ENCODE results near the gene GARIN5B.
"Not testable (repeated sequence)": the region's sequence is repeated elsewhere in the genome, so short reads cannot be mapped to it uniquely, and the experiment has no call there.

Gene GARIN5B

DNA sequence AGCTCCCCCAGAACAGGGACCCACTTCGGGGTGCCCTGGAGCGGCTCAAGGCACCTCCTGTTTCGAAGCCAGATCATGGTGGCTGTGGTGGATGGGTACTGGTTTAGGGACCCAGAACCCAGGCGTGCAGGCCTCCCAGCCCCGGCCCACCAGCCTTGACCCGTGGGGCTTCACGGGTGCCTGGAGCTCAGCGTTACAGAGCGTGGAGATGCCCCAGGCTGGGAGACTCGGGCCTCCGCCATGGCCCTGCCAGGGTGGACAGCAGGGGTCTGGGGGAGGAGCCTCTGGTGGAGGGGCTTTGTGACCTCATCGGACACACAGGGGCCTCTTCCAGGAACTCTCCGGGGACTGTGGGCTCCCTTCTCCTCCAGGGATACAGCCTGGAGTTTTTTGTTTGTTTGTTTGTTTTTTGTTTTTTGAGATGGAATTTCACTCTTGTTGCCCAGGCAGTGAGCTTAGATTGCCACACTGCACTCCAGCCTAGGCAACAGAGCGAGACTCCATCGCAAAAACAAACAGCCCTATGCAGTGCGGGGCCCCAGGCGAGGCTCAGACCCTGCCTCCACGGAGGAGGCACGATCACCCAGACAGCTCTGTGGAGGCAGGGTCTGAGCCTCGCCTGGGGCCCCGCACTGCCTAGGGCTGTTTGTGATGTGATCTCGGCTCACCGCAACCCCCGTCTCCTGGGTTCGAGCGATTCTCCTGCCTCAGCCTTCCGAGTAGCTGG is at the start of gene GARIN5B:
TSS of gene GARIN5B (minus strand) at position 271 of the 727 bp plus-strand sequence. CDS start at position 77, 194 bp downstream.
- no peak for DNase-seq

DNA sequence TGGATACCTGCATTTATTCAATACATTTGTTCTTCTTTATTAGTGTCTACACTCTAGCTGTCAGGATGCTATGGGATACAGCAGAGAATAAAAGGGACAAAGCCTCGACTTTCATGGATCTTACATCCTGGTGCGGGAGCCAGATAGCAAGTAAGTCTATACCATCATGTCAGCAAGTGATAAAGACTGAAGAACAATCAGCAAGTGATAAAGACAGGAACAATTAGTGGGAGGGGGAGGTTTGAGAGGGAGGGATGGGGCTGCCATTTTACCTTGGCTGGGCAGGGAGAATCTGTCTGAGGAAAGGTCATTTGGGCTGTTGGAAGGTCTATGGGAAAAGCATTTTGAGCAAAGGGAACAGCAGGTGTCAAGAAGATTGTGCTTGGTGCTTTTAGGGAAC is 47.1 kb upstream of the GARIN5B start:
- no peak for DNase-seq

DNA sequence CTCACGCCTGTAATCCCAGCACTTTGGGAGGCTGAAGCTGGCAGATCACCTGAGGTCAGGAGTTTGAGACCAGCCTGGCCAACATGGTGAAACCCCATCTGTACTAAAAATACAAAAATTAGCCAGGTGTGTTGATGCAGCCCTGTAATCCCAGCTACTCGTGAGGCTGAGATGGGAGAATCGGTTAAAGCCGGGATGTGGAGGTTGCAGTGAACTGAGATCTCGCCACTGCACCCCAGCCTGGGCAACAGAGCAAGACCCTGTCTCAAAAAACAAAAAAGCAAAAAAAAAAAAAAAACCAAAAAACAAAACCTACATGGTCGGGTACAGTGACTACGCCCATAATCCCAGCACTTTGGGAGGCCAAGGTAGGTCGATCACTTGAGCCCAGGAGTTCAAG is 46.1 kb upstream of the GARIN5B start:
- DNase-seq: not testable (repeated sequence)

GRCh38 chr19:55408533-55408872 is 45.4 kb upstream of the GARIN5B start:
- no peak for DNase-seq

- peak; percentile 97 for DNase-seq
Measured at GRCh38 chr19:55407800-55408532, 44.9 kb upstream of the GARIN5B start.

DNA sequence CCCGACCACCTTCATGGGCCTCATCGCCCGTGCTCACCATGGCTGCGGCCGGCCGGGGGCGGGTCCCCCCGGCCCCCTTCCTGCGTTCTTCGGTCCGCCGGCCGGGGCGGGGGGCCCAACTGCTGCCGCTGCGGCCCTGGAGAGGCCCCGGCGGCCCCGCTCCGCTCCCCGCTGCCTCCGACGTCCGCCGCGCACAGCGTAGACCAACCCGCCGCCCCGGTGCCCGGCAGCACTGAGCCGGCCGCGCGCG is 44.4 kb upstream of the GARIN5B start, which contains the start of gene UBE2S:
TSS of gene UBE2S (minus strand) at position 239 of the 250 bp plus-strand sequence. CDS start at position 40, 199 bp downstream.
- not testable (repeated sequence) for DNase-seq

- peak; percentile 32 for DNase-seq
Measured at GRCh38 chr19:55406826-55407549, 43.9 kb upstream of the GARIN5B start.

DNA sequence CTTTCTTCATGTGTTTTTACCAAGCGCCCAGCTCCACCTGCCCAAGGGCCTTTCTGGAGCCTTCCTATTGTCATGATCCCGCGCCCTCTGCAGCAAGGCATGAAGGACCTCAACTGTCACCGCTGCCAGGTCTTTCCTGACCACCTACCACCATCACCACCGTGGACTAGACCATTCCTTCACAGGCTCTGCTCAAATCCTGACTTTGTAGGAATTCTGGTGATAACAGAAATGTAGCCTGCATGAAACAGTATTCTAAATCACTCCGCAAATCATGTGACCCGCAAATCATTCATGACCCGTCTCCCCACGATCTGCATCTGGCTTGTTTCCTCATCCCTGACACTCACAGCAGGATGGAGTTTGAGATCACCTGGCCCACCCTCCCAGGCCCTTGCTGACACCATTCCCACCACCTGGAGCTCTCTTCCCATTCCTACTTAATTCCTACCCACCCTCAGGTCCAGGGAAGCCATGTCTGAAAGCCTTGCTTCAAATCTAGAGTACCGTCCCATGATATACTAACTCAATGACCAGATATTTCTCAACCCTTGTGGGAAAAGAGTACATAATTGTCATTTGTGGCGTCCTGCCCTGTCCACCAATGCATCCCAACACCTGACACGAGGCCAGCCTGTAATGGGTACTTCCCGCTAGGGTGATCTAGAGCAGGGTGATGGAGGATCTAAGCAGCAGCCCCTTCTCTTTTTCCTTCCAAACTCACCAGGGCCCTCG is 43.2 kb upstream of the GARIN5B start:
- DNase-seq: no peak

DNA sequence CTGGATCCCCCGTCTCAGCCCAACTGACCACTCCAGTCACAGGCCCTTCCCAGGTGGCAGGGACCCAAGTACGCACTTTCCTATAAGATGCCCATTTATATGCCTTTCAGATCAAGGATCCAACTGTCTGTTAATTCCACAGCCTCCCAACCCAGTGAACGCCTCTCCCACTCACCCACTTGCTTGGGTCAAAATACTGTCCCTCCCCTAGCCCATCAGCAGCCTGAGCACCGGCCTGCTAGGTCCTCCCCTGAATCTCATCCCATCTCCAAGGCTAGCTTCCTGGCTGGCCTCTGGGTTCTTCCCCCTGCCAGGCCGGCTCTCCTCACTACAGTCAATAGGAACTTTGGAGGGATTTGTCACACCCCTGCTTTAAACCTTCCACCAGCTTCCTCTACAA is 42.6 kb upstream of the GARIN5B start:
- no peak for DNase-seq

GRCh38 chr19:55402509-55402908 is 39.4 kb upstream of the GARIN5B start:
- DNase-seq: no peak

DNA sequence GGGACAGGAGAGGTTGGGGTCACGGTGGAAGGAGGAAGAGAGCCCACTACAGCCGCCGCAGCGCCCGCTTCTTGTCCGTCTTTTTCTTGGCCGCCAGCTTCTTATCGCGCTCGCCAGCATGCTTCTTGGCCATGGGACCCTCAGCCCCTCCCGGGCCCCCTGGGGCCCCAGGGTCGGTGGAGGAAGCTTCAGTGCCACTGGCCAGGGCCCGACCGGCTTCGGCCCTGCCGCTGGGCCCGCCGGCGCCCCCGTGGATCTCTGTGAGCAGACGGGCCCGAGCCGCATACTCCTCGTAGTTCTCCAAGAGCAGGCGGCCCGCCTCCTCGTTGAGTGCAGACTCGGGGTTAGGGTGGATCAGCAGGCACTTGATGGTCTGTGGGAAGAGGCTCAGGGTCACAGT is 38.3 kb upstream of the GARIN5B start:
- DNase-seq: not testable (repeated sequence)

DNA sequence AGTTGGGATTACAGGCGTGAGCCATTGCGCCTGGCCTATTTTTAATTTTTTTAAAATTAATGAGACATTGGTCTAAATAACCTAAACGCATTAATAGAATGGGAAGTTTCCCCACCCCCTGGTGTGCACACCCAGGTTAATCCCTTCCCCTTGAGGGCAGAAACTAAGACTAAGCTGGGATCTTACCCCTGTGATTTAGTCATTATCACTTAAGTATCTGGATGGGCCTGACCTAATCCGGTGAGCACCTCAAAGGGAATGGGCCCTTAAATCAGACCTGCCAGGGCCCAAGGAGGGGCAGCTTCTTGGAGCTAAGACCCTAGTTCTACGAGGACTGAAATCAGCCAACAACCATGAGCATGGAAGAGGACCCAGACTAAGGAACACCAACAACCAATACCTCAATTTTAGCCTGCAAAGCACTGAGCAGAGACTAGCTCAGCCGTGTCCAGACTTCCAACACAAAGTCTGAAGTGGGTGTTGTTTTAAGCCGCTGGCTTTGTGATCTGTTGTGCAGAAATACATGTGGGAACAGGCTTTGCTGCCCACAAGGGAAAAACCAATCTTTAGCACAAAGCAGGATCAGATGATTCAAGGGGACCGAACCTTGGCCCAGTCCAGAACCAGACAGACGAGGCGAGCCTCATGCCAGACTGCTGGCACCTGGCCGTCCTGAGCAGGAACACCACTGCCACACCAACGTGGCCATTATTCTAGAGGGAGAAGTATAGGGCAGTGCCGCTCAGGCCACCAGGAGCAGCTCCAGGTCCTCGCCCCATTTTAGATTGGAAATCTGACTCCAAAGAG is 37.4 kb upstream of the GARIN5B start:
- DNase-seq: no peak

DNA sequence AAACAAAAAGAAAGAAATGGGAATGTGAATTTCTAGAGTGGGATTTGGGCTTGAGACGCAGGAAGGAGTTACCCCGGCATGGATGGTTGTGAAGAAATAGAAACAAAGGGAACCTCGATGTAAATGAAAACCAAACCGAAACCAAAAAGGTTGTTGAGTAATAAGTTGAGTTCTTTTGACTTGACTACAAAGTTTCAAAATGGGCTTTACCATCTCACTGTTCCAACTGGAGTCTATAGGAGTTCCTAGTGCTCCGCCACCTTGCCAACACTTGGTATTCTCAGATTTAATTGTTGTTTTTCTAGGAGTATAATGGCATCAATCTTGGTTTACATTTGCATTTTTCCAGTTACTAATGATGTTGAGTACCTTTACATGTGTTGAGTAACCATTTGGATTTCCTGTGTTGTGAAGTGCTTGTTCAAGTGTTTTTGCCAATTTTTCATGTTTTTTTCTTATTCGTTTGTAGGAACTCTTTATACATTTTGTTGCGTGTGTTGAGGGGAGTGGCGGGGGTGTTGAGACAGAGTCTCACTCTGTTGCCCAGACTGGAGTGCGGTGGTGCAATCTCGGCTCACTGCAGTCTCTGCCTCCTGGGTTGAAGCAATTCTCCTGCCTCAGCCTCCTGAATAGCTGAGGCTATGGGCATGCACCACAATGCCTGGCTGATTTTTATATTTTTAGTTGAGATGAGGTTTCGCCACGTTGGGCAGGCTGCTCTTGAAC is 35.3 kb upstream of the GARIN5B start:
- DNase-seq: no peak

GRCh38 chr19:55392820-55393761 is 30.0 kb upstream of the GARIN5B start:
- DNase-seq: no peak

DNA sequence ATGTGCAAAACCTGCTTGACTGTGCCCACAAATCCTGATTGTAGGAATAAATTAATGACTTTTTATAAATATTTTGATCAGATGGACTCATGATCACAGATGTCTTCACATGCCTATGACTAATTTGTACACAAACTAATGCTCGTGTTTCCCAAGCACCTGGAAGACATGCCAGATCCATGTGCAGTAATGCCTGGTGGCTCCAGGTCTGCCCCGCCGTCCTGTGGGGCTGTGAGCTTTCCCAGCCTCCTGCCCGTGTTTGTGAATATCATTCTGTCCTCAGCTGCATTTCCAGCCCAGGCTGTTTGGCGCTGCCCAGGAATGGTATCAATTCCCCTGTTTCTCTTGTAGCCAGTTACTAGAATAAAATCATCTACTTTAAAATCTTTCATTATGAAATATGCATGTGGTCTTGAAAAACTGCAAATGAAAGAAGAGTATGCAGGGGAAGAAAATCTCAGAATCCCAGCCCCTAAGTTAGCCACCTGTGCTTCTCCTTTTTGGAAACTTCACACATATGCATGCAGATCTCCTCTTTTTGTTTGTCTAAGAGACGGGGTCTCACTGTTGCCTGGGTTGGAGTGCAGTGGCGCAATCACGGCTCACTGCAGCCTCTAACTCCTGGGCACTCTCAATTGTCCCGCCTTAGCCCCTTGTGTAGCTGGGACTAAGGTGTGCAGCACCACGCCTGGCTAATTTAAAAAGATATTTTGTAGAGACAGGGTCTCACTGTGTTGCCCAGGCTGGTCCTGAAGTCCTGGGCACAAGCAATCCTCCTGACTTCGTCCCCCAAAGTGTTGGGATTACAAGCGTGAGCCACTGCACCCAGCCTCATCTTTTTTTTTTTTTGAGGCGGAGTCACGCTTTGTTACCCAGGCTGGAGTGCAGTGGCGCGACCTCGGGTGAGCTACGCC is 28.9 kb upstream of the GARIN5B start:
- no peak for DNase-seq

DNA sequence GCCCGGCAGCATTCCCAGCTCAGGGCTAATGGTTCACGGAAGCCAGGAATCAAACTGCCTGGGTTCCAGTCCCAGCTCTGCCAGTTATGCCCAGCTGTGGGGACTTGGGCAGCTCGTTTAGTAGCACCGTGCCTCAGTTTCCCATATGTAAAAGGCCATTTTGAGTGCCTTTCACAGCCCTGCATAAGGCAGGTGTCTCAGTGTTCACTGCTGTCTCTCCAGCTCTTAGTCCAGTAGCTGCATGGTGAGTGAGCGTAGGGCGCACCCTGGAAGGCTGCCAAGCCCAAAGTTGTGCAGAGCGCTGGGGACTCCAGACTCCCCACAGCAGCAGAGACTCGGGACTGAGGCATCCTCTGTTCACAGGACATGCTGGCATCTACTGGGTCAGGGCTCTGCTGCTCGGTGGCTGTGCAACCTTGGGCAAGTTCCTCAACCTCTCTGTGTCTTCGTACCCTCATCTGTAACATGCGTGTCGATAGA is 28.2 kb upstream of the GARIN5B start:
- DNase-seq: no peak

DNA sequence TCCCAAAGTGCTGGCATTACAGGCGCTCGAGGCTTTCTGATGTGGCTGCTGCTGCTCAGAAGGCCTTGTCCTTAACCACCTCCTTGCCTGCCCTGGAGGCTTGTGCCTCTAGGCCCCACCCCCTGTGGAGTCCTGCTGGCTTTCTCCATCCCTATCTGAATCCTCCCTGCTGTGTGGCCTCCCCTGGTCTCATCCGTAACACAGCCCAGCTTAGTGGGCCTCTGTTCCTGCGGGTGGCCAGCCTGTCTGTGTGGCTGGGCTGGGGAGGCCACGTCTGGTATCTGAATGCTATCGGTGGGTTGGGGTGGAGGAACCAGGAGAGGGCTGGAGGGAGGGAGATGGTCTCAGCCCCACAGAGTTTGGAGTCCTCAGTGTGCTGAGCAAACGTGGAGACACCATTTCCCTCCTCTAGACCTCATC is 27.4 kb upstream of the GARIN5B start:
- DNase-seq: no peak

GRCh38 chr19:55389386-55390317 is 26.6 kb upstream of the GARIN5B start:
- DNase-seq: no peak
